Measurements from ENCODE around the gene CRIM1. TPM values are rescaled to one million over a fixed set of nuclear protein-coding genes. Genes with fewer than 3 reads are reported as not detected.

The CRIM1 gene
- polyA plus RNA-seq, 2 of the 4 experiments (the other 2 are of a cell fraction) = 127 to 208 TPM

- peak overlapping the region; percentile 80 to 87 for H3K27ac ChIP-seq
- ChIA-PET POLR2A (interaction anchor here (1.1 to 3.6 kb wide), 3 partner anchors 85 to 105 kb away, joined by 3 to 23 read pairs (median 4); partner anchors contain the start of gene CRIM1), CTCF (interaction anchor here (1.0 to 7.4 kb wide), 28 partner anchors 11 to 203 kb away, joined by 3 to 148 read pairs (median 12); partner anchors contain the start of gene CRIM1)
- DNase-seq (ENCODE audit: low read depth in 1 of 2, low spot score in 1 of 2) (peak; percentile 28 to 82), FAIRE-seq (peak; percentile 54), ATAC-seq (peak; percentile 72)
- 16% methylated on average over 4 of the region's 4 CpGs for WGBS (ENCODE audit: missing lambda C conversion rate)
- peak overlapping the region; percentile 68 for H3K4me2 ChIP-seq
- H3K4me3 ChIP-seq = no peak overlapping the region; the same call in 2 of the 3 replicates
- peaks cover 91% of the 10 kb centered on the region for H3K4me1 ChIP-seq
- no peaks in the 10 kb centered on the region for H3K9me3 ChIP-seq
- 0 out of 4 replicates have a peak, but pooled peaks of 1 of the 2 experiments have one; percentile 14 for TF ChIP-seq CEBPB (IDR thresholded peaks at IDR 0.05)
- TF ChIP-seq EP300 (IDR thresholded peaks at IDR 0.05) = peak; percentile 45 to 76; a peak in 3 of 5 replicates
- TF ChIP-seq MAFK (IDR thresholded peaks at IDR 0.05; ENCODE audit: partially characterized antibody) = peak; percentile 21
- peak; percentile 63 to 72; a peak in 4 of 5 replicates for TF ChIP-seq JUN (IDR thresholded peaks at IDR 0.05)
- TF ChIP-seq JUNB (IDR thresholded peaks at IDR 0.05) = peak; percentile 78
- TF ChIP-seq MYC (IDR thresholded peaks at IDR 0.05; ENCODE audit: borderline replicate concordance, low read length) = no peak
- TF ChIP-seq HOXB5 (CRISPR knock-in tag; IDR thresholded peaks at IDR 0.05) = no peak
- peak; percentile 20; the same call in 1 of the 2 replicates for TF ChIP-seq FOSL2 (IDR thresholded peaks at IDR 0.05)
- peak; percentile 84 for TF ChIP-seq FOSL2 (CRISPR knock-in tag; IDR thresholded peaks at IDR 0.05)
- no peak for TF ChIP-seq CHD4 (IDR thresholded peaks at IDR 0.05; ENCODE audit: borderline replicate concordance)
- TF ChIP-seq RAD21 (conservative IDR thresholded peaks at IDR 0.05 in 1 of 2, IDR thresholded peaks at IDR 0.05 in 1 of 2) = peak in 1 of 2 experiments; percentile 32; a peak in 1 of 5 replicates
- peak; percentile 66; the same call in 1 of the 2 replicates for TF ChIP-seq GATA3 (IDR thresholded peaks at IDR 0.05; ENCODE audit: borderline replicate concordance)
- TF ChIP-seq MAX (IDR thresholded peaks at IDR 0.05) = peak; percentile 39; the same call in 1 of the 2 replicates
These were observed 105.6 kb downstream of the CRIM1 start for GRCh38 chr2:36461039-36461681.

GRCh38 chr2:36462311-36462935 is 106.8 kb downstream of the CRIM1 start:
- no peak for ATAC-seq
- Histone ChIP-seq H3K4me3 (no peak overlapping the region), H3K4me2 (peak overlapping the region; percentile 68), H3K4me1 (peaks cover 79% of the 10 kb centered on the region), H3K27ac (peak overlapping the region; percentile 80 to 87), H3K9me3 (no peaks in the 10 kb centered on the region)
- FAIRE-seq = no peak
- WGBS (ENCODE audit: missing lambda C conversion rate) = 90% methylated on average over 6 of the region's 6 CpGs
- ChIA-PET CTCF (interaction anchor here (0.6 to 7.4 kb wide), 11 partner anchors 8 to 202 kb away, joined by 3 to 148 read pairs (median 9); partner anchors contain the start of gene CRIM1), POLR2A (interaction anchor here (3.6 kb wide), 1 partner anchor 107 kb away, joined by 23 read pairs; the partner anchor contains the start of gene CRIM1)
- DNase-seq (ENCODE audit: low read depth in 1 of 2, low spot score in 1 of 2) = no peak
- TF ChIP-seq HOXB5 (CRISPR knock-in tag; IDR thresholded peaks at IDR 0.05) (no peak), CBX8 (IDR thresholded peaks at IDR 0.05) (no peak), EP300 (IDR thresholded peaks at IDR 0.05) (no peak), PBX3 (IDR thresholded peaks at IDR 0.05) (no peak), TFCP2L1 (CRISPR knock-in tag; IDR thresholded peaks at IDR 0.05) (0 out of 2 replicates have a peak, but pooled peaks have one; percentile 7), CEBPB (IDR thresholded peaks at IDR 0.05) (no peak), RCOR1 (IDR thresholded peaks at IDR 0.05; ENCODE audit: low read depth, low read length) (no peak)

GRCh38 chr2:36463365-36463764 is 107.8 kb downstream of the CRIM1 start:
- DNase-seq (ENCODE audit: low read depth in 1 of 2, low spot score in 1 of 2) = no peak
- 92% methylated on average over 7 of the region's 7 CpGs for WGBS (ENCODE audit: missing lambda C conversion rate)
- FAIRE-seq = no peak
- peak overlapping the region; percentile 80 to 87 for H3K27ac ChIP-seq
- POLR2A ChIA-PET = no interaction called here
- peaks cover 69% of the 10 kb centered on the region for H3K4me1 ChIP-seq
- H3K4me3 ChIP-seq = no peak overlapping the region
- H3K4me2 ChIP-seq = 0 out of 3 replicates have a peak overlapping the region, but pooled peaks have one; percentile 1
- ATAC-seq = no peak
- no peak for TF ChIP-seq ZSCAN20 (CRISPR knock-in tag; IDR thresholded peaks at IDR 0.05)
- no peak for TF ChIP-seq CBX2 (IDR thresholded peaks at IDR 0.05; ENCODE audit: borderline replicate concordance, low read depth)
- TF ChIP-seq FOXS1 (CRISPR knock-in tag; IDR thresholded peaks at IDR 0.05) = no peak
- no peak for TF ChIP-seq POLR2AphosphoS2 (conservative IDR thresholded peaks at IDR 0.05; ENCODE audit: low read length)
- TF ChIP-seq NR3C1 (IDR thresholded peaks at IDR 0.05) = no peak
- TF ChIP-seq ZNF302 (CRISPR knock-in tag; IDR thresholded peaks at IDR 0.05) = no peak
- no peak for TF ChIP-seq EHMT2 (IDR thresholded peaks at IDR 0.05; ENCODE audit: low read depth)
- no peak for TF ChIP-seq BHLHE40 (IDR thresholded peaks at IDR 0.05; ENCODE audit: low read depth, low read length)
- no peaks in the 10 kb centered on the region for H3K9me3 ChIP-seq
- CTCF ChIA-PET = interaction anchor here (2.0 to 7.4 kb wide), 4 partner anchors 14 to 109 kb away, joined by 9 to 148 read pairs (median 64); partner anchors contain the start of gene CRIM1
